SK-N-SH (cell line): ENCODE measurements around the gene KCNG1.
"Not testable (repeated sequence)": the region's sequence is repeated elsewhere in the genome, so short reads cannot be mapped to it uniquely, and the experiment has no call there.

Experiments used
- CTCF ChIP-seq: fragments of 200-600 bp; sonication (generic); IDR thresholded peaks from 2 replicates; pipeline ENCODE4 v1.6.1; 2017; ENCODE audit warnings: antibody characterized with exemption, mild to moderate bottlenecking, moderate library complexity
- ELF1 ChIP-seq: IDR thresholded peaks from 2 replicates; pipeline ENCODE4 v1.4.0; 2012
- FOXJ3 ChIP-seq: sonication (generic); formaldehyde crosslinking; IDR thresholded peaks from 2 replicates; pipeline ENCODE4 v1.5.1; 2020; ENCODE audit warnings: mild to moderate bottlenecking, missing genetic modification reagents
- JUND ChIP-seq: IDR thresholded peaks from 2 replicates; pipeline ENCODE4 v1.4.0; 2012
- NFIC ChIP-seq: IDR thresholded peaks from 2 replicates; pipeline ENCODE4 v1.4.0; 2012; ENCODE audit warnings: borderline replicate concordance
- POLR2AphosphoS5 ChIP-seq: IDR thresholded peaks from 2 replicates; pipeline ENCODE4 v1.6.1; 2012; ENCODE audit warnings: low read depth, low read length
- RAD21 ChIP-seq: IDR thresholded peaks from 2 replicates; pipeline ENCODE4 v1.6.1; 2012; ENCODE audit warnings: mild to moderate bottlenecking, low read length
- TAF1 ChIP-seq: IDR thresholded peaks from 2 replicates; pipeline ENCODE4 v1.6.1; 2012; ENCODE audit warnings: low read depth, mild to moderate bottlenecking, low read length, moderate library complexity, borderline replicate concordance
- TCF12 ChIP-seq: IDR thresholded peaks from 2 replicates; pipeline ENCODE4 v1.4.0; 2012
- USF1 ChIP-seq: IDR thresholded peaks from 2 replicates; pipeline ENCODE4 v1.4.0; 2012; ENCODE audit warnings: low read depth, borderline replicate concordance
- TF ChIP-seq, protein P1 (sequence below): IDR thresholded peaks from 2 replicates; pipeline ENCODE4 v1.6.1; 2012; ENCODE audit warnings: mild to moderate bottlenecking, low read depth, low read length, moderate library complexity
- TF ChIP-seq, protein P2 (sequence below): fragments of 150-350 bp; IDR thresholded peaks from 2 replicates; pipeline ENCODE4 v1.6.1; 2017; ENCODE audit warnings: antibody characterized with exemption, low read length, low read depth, borderline replicate concordance
- TF ChIP-seq, protein P3 (sequence below): IDR thresholded peaks from 2 replicates; pipeline ENCODE4 v1.4.0; 2012; ENCODE audit warnings: low read depth, borderline replicate concordance

DNA sequence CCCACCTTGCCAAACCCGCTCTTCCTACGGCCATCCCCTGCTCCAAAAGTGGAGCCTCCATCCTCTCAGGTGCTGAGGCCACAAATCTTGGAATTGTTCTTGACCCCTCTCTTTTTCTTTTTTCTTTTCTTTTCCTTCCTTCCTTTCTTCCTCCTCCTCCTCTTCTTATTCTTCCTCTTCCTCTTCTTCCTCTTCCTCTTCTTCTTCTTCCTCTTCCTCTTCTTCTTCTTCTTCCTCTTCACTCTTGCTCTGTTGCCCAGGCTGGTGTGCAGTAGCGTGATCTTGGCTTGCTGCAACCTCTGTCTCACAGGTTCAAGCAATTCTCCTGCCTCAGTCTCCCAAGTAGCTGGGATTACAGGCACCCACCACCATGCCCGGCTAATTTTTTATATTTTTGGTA is 44.4 kb downstream of the KCNG1 start:
- TF ChIP-seq ELF1; CTCF; RAD21; JUND; USF1; TAF1; TCF12; FOXJ3 (CRISPR knock-in tag); NFIC; POLR2AphosphoS5: not testable (repeated sequence)
- TF ChIP-seq, protein P1, sequence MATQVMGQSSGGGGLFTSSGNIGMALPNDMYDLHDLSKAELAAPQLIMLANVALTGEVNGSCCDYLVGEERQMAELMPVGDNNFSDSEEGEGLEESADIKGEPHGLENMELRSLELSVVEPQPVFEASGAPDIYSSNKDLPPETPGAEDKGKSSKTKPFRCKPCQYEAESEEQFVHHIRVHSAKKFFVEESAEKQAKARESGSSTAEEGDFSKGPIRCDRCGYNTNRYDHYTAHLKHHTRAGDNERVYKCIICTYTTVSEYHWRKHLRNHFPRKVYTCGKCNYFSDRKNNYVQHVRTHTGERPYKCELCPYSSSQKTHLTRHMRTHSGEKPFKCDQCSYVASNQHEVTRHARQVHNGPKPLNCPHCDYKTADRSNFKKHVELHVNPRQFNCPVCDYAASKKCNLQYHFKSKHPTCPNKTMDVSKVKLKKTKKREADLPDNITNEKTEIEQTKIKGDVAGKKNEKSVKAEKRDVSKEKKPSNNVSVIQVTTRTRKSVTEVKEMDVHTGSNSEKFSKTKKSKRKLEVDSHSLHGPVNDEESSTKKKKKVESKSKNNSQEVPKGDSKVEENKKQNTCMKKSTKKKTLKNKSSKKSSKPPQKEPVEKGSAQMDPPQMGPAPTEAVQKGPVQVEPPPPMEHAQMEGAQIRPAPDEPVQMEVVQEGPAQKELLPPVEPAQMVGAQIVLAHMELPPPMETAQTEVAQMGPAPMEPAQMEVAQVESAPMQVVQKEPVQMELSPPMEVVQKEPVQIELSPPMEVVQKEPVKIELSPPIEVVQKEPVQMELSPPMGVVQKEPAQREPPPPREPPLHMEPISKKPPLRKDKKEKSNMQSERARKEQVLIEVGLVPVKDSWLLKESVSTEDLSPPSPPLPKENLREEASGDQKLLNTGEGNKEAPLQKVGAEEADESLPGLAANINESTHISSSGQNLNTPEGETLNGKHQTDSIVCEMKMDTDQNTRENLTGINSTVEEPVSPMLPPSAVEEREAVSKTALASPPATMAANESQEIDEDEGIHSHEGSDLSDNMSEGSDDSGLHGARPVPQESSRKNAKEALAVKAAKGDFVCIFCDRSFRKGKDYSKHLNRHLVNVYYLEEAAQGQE, result not testable (repeated sequence)
- TF ChIP-seq, protein P2, sequence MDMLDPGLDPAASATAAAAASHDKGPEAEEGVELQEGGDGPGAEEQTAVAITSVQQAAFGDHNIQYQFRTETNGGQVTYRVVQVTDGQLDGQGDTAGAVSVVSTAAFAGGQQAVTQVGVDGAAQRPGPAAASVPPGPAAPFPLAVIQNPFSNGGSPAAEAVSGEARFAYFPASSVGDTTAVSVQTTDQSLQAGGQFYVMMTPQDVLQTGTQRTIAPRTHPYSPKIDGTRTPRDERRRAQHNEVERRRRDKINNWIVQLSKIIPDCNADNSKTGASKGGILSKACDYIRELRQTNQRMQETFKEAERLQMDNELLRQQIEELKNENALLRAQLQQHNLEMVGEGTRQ, result not testable (repeated sequence)
- TF ChIP-seq, protein P3, sequence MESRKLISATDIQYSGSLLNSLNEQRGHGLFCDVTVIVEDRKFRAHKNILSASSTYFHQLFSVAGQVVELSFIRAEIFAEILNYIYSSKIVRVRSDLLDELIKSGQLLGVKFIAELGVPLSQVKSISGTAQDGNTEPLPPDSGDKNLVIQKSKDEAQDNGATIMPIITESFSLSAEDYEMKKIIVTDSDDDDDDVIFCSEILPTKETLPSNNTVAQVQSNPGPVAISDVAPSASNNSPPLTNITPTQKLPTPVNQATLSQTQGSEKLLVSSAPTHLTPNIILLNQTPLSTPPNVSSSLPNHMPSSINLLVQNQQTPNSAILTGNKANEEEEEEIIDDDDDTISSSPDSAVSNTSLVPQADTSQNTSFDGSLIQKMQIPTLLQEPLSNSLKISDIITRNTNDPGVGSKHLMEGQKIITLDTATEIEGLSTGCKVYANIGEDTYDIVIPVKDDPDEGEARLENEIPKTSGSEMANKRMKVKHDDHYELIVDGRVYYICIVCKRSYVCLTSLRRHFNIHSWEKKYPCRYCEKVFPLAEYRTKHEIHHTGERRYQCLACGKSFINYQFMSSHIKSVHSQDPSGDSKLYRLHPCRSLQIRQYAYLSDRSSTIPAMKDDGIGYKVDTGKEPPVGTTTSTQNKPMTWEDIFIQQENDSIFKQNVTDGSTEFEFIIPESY, result not testable (repeated sequence)
